NCI-H2171 (cell line): ENCODE data around the gene CYP4F8.
"Not testable (repeated sequence)": the region's sequence is repeated elsewhere in the genome, so short reads cannot be mapped to it uniquely, and the experiment has no call there.

Source experiments
- DNase-seq: peaks from one replicate; lab custom pipeline; 2025; lab: John Stamatoyannopoulos, UW

The CYP4F8 gene

DNA sequence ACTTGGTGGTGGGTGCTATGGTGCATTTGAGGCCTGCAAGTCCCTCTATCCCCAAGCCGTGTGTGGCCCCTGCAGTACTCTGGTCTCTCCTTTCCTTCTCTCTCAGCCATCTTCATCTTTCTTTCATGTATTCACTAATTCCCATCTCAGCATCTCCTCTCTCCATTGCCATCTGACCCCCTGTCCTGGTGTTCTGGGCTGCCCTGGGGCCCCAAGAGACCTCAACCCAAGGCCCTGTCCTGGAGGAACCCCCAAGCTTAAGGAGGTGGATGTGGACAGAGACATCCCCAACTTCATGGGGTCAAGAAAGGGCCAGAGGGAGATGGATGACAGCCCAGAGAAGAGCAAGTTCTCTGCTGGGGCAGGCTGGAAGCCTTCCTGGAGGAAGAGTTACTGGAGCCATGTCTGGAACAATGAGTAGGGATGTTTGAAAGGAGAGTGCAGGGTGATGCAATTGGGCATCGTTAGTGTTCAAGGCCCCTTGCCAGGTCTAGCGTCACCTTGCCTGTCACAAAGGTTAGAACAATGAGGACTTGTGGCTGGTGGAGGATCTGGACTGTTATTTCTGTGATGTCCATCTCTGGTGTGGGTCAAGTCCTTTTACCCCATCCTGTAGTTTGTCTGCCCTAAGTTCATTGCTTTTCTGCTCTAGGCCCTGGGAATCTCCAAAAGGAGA lies 29.2 kb downstream of the CYP4F8 start:
- no peak for DNase-seq

DNA sequence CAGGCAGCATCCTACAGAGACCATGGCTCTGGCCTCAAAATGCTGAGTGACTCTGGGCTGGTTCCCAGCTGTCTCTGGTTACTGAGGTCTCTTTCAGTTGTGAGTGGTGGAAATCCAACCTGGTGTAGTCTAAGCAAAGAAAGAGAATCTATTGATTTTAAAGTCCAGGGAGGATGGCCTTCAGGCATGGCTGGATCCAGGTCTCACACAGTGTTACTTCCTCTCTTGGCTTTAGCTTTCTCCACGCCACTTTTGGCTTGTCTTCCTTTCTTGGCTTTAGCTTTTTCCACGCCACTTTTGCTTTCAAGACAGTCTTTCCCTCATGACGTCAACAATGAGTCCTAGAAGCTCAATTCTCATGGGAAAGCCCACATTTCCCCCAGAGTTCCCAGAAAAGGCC lies 29.8 kb downstream of the CYP4F8 start:
- no peak for DNase-seq

DNA sequence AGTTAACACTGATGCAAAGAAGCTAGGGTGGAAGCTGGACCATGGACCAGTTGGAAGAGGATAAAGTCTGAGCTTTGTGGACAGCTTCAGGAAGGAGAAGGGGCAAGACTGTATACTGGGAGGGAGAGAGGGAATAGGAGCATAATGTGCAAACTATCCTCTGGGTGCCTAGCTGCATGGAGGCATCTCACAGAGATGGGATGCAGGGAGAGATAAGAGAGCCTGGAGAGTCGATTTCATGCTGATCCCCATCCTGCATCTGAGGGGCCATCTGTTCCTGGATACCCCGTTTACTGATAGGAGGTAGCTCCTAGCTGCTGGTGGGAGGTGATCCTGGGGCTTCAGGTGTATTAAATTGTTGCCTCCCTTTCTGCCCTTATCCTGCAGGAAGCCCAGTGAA lies 34.5 kb downstream of the CYP4F8 start:
- no peak for DNase-seq

DNA sequence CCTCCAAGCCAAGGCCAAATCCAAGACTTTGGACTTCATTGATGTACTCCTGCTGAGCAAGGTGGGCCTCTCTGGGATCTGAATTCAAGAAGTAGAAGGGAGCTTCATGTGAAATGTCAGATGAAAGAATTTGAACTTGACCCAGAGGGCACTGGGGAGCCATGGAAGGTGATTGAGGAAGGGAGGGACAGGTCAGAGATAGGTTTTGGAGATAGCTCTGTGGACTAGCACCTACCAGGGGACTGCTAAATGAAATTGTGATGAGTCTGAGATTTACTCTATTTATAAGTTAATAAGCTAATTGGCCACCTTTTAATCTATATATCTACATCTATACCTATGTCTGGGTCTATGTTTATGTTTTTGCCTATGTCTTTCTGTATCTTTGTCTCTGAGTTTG lies 35.1 kb downstream of the CYP4F8 start:
- DNase-seq, result not testable (repeated sequence)

DNA sequence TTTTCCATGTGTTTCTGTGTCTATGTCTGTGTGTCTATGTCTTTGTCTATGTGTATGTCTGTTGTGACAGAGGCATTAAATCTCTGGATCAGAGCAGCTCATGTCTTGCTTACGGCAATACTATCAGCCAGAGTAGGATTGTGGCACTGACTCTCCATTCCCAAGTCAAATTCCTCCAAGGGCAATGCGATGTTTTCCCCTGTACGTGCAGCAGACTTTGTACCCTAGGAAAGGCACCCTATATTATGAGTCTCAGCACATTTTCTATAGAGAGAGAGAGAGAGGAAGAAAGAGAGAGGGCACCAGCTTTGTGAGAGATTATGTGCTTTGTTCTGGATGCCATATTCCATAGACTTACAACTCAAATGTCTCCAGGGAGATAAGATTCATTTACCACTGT lies 36.8 kb downstream of the CYP4F8 start:
- DNase-seq, result no peak

DNA sequence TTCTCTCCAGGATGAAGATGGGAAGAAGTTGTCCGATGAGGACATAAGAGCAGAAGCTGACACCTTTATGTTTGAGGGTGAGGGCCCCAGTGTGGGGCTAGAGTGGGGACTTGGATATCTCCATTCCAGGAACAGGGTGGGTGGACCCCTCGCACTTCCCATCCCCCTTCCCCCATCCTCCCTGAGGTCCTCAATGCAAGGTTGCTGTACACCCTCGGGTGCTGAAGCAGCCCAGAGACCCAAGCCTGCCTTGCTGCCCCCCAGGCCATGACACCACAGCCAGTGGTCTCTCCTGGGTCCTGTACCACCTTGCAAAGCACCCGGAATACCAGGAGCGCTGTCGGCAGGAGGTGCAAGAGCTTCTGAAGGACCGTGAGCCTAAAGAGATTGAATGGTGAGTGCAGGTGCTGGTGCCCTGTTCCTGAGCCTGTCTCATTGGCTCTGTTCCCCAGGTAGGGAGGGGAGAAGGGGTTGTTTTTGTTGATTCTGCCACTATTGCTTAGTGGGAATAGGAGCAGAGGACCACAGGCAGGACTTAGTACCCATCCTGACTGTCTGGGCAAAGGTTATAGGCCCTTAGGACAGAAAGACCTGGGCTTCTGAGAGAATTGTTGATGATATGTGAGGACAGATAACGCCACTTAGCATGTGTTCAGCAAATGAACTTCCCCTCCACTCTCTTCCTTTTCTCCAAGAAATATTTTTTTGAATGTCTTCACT lies 37.7 kb downstream of the CYP4F8 start:
- no peak for DNase-seq

DNA sequence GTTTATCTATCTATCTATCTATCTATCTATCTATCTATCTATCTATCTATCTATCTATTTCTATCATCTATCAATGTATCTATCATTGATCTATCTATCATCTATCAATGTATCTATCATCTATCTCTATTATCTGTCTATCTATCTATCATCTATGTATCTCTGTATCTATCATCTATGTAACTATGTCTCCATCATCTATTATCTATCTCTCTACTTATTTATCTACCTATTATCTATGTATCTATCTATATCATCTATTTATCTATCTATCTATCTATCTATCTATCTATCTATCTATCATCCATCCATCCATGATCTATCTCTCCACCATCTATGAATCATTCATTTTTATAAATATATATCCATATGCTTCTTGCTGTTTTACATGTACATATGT lies 41.4 kb downstream of the CYP4F8 start:
- DNase-seq, result no peak

DNA sequence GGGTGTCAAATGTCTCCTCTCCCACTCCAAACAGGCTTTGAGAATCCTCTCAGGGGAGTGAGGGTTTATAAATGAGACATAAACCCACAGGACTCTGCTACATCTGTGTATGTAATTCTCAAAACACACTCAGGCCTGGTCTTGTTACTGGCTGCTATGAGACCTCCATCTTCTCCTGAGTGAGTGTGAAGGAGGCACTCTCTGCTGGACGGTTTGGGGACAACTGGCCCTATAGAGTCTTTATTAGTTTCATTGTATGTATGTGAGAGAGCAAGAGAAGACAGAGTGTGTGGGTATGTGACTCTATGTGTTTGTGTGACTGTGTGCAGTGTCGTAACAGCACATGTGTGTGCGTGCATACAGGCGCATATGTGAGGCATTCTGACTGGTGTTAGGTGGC lies 48.2 kb downstream of the CYP4F8 start:
- no peak for DNase-seq

DNA sequence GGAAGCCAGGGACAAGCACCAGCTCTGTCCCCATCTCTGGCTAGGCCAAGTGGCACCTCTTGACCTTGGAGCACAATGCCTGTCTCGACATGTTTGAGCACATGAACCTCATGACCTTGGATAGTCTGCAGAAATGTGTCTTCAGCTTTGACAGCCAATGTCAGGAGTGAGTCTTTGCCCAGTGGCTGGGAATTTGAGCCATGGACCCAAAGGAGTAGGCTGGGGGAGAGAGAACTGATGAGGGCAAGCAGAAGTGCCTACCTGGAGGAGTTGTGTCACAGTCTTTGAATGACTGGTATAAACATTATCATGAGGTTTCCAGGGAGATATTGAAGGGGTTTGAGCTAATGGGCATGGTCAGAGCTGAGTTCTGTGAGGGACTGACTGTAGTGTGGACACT lies 51.2 kb downstream of the CYP4F8 start:
- DNase-seq, result no peak

DNA sequence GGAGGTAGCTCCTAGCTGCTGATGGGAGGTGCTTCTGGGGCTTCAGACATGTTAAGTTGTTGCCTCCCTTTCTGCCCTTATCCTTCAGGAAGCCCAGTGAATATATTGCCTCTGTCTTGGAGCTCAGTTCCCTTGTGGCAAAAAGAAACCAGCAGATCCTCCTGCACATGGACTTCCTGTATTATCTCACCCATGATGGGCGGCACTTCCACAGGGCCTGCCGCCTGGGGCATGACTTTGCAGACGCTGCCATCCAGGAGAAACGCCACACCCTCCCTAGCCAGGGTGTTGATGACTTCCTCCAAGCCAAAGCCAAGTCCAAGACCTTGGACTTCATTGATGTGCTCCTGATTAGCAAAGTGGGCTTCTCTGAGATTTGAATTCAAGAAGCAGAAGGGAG lies 51.9 kb downstream of the CYP4F8 start:
- no peak for DNase-seq

DNA sequence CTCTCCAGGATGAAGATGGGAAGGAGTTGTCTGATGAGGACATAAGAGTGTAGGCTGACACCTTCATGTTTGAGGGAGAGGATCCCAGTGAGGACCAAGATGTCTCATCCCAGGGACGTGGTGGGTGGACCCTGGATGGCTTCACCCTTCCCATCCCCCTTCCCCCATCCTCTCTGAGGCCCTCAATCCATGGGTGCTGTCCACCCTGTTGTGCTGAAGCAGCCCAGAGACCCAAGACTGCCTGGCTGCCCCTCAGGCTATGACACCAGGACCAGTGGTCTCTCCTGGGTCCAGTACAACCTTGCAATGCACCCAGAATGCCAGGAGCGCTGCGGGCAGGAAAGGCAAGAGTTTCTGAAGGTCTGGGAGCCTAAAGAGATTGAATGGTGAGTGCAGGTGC lies 54.4 kb downstream of the CYP4F8 start:
- no peak for DNase-seq

DNA sequence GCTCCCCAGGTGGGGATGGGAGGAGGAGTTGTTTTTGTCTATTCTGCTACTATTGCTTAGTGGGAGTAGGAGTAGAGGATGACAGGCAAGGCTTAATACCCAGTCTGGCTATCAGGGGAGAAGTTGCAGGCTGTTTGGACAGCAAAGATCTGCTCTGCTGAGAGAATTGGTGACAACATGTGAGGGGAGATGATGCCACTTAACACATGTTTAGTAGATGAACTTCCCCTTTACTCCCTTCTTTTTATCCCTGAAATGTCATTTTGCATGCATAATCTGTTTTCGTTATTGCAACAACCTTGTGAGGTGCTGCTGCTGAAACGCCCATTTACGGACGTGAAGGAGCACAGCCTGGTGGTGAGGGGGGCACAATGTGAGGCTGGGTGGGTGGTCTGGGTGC lies 54.9 kb downstream of the CYP4F8 start:
- DNase-seq, result no peak

DNA sequence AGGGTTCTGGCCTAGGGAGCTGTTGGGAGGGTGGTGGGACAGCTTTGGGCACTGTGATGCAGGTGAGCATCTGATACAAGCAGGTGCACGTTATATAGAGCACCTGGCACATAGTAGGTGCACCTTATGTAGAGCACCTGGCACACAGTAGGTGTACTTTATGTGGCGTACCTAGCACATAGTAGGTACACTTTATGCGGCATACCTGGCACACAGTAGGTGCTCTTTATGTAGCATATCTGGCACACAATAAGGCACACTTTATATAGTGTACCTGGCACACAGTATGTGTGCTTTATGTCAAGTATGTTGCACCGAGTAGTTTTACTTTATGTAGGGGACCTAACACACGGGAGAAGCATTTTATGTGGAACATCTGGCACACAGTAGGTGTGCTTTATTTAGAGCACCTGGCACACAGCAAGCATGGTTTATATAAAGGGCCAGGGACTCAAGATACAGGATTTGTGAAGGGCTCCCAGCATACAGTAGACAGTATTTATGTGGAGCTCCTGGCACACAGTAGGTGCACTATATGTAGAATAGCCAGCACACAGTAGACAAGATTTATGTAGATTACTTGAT lies 56.3 kb downstream of the CYP4F8 start:
- DNase-seq, result no peak

DNA sequence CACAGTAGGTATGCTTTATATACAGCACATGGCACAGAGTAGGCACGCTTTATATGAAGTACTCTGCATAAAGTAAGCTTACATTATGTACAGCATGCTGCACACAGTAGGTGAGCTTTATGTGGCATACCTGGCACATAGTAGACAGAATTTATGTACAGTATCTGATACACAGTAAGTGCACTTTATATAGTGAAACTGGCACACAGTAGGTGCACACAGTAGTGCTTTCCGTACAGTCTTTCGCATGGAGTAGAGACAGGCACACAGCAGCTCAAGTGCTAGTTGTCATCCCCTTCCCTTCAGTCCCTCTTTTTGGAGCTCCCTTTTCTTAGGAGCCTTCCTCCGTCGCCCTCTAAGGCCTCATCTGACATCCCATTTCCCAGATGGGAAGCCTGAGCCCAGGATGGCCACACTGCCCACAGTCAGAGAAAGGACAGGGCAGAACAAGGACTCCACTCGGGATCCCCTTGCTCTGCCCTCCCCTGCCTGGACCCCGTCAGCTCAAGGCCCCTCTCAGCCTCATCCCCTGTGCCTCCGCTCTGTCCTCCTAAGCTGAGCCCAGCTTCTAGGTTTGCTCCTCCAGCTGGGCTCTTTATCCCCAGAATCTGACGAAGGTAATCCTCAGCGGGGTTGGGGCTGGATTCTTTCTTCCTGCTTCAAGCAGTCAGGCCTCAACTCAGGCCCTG lies 57.0 kb downstream of the CYP4F8 start:
- DNase-seq, result no peak

DNA sequence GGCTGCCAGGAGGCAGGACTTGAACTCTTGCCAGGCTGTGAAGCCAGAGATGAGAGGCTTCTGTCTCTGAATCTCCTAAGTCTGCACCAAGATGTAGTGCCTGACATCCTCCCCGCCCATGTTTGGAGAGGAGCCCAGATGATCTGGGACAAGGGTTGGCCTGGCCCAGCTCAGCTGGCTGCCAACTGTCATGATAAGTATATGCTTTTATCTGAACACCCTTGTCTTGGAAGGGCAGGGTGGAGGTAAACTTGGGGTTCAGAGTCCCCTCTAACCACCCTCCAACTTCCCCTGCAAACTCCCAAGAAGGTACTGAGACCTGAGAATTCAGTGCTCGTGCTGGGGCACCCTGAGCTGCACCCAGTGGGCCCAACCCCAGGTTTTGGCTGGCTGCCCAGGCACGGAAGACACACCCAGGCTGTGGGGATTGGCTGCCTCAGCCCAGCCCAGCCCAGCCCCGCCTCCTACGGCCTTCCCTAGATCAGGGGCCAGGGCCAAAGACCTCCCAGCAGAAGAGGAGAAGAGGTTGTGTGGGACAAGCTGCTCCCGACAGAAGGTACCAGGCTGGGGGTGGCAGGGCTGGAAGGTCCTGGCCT lies 57.7 kb downstream of the CYP4F8 start, which contains the start of gene CYP4F12:
CYP4F12 (plus strand) TSS at position 508 of the 596 bp plus-strand sequence. CDS start 443 bp downstream, outside the sequence.
- DNase-seq, result no peak

DNA sequence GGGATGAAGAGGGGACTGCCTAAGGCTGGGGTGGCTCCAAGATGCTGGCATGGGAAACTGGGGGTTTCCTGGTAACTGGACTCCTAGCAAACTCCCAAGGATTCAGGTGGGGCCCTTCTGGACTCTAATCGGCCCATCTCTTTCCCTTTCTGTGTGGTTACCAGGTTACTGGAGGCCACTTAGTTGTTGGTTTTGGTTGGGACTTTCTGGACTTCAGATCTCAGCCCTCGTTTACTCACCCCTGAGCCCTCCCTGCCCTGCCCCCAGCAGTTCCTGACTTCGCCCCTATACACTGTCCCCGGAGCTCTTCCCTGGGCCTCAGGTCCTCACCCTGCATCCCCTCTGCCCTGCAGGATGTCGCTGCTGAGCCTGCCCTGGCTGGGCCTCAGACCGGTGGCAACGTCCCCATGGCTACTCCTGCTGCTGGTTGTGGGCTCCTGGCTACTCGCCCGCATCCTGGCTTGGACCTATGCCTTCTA lies 58.2 kb downstream of the CYP4F8 start:
- DNase-seq, result no peak

DNA sequence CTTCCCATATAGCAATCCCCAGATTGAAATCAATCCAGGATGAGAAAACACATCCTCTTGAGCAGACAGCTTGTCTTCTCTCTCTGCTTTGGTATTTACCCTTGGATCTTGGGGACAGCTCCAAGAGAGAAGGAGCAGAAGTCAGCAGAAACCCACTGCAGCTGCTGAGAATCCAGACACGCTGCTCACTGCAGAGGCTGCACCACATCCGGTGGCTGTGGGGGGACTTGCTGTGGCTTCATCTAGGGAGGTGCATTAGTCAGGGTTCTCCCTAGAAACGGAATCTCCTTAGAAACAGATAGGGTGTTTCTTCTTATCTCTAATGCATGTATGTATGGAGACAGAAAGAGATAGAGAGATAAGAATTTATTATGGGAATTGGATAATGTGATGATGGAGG lies 60.5 kb downstream of the CYP4F8 start:
- no peak for DNase-seq

DNA sequence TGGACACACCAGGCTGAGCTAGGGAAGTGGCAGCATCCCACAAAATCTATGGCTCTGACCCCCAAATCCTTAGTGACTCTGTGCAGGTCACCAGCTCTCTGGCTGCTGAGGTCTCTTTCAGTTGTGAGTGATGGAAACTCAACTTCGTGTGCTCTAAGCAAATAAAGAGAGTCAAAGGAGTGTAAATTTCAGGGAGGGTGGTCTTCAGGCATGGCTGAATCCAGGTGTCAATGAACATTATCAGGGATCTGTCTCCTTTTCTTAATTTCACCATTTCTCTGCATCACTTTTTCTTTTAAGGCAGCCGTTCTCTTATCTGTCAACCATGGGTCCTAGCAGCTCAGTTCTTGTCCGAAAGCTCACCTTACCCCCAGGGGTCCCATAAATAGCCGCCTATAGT lies 64.1 kb downstream of the CYP4F8 start:
- DNase-seq, result no peak

DNA sequence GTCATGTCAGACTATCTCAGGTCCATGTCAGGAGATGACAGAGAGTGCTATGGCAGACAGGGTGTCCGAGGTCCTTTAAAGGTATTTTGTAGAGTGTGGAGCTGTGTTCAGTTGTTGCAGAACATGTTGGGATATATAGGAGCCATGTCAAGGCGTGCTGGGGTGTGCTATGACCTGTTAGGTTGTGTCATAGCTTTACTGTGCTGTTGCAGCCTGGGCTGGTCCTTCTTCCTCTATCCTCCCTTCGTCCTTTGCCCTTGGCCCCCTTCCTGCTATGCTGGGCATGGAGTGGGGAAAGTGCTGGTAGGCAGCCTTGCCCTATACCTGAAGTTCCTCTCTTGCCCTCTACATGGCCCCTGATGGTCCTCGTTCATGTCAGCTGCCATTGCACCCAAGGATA lies 64.8 kb downstream of the CYP4F8 start:
- not testable (repeated sequence) for DNase-seq
